NCI-H1048 (cell line): Measurements from ENCODE around the gene GNPTAB.
"Not testable (repeated sequence)": the region's sequence is repeated elsewhere in the genome, so short reads cannot be mapped to it uniquely, and the experiment has no call there.

Source experiments
- DNase-seq: peaks from one replicate; lab custom pipeline; 2025; lab: John Stamatoyannopoulos, UW

The GNPTAB gene

DNA sequence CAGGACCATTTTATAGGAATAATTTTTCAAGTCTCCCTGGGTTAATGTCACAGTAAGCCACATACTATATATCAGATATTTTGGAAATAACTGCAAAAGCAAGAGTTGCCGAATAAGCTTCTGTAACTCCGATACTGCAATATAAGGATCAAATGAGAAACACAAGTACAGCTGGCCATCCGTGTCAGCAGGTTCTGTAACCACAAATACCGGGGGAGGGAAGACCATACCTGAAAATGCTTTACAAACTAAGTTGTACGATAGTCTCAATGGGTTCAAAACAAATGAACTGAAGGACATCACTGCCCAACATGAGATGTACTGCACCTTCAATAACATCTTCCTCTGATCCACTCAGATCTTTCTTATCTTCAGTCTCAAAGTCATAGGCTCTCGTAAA lies 93.3 kb downstream of the GNPTAB start:
- no peak for DNase-seq

DNA sequence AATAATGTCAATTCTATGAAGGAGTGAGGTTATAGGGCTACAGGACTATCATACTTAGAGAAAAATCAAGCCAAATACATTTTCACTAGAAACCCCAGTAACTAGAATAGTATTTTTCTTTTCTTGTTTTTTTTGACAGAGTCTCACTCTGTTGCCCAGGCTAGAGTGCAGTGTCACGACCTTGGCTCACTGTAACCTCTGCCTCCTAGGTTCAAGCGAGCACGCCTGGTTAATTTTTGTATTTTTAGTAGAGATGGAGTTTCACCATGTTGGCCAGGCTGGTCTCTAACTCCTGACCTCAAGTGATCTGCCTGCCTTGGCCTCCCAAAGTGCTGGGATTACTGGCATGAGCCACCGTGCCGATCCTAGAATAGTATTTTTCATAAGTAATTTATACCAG lies 96.3 kb downstream of the GNPTAB start:
- DNase-seq: not testable (repeated sequence)

DNA sequence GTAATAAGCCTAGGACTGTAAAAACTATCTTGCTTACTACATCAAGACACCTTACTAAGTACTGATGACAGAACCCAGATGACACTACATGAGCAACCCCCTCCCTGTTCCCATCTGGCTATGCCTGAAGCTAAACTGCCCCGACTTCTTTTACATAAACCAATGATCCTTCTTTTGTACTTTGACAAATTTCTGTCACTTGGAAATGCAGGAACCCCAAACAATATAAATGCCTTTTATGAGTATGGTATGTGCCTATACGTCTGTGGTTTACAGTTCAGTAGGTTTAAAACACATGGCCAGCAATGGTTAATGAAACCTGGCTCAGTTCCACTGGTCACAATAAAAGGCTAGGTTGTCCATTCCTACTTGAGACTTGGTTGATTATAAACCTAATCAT lies 97.6 kb downstream of the GNPTAB start:
- DNase-seq: no peak

DNA sequence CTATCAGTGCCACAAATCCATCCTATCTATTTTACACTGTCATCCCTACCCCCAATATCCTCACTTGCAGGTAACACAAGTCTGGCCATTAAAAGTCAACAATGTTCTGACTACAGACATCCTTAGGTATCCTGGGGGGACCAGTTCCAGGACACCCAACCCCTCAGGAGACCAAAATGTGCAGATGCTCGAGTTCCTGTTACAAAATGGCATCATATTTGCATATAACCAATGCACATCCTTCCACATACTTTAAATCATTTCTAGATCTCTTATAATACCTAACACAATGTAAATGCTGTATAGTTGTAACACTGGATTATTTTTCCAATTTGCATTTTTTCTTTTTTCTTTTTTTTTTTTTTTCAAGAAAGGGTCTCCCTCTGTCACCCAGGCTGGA lies 98.4 kb downstream of the GNPTAB start:
- DNase-seq: no peak

DNA sequence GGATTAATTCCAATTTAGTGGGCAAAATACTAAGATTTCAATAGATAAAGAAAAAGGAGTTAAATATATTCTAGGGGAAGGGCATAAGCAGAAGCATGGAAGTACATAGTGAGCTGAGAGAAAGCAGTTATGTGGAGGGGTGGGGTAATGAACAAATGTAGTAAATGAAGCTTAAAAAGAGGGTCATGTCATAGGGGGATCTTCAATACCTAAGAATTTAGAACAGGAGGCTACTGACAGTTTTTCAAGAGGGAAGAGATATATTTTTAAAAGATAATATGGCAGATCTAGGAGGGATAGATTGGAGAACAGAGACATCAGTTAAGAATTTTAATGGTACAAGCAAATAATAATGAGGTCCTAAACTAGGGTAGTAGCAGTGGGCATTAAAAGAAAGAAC lies 100.9 kb downstream of the GNPTAB start:
- DNase-seq: no peak

DNA sequence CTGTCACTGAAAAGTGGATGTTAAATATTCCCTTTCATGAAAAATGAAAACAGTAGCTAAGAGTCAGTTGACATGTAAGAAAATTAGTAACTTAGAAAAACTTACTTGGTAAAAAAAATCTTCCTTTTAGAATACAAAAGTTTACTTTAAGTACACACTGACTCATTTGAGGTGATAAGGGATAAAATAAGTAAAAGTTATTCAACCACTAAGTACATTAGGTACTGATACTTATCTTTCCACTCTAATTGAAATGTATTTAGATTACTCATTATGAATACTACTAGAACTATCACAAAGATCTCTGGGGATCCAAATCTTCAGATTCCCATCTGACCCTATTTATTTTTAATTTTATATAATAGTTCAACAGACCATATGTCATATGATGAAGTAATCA lies 103.7 kb downstream of the GNPTAB start:
- DNase-seq: no peak

DNA sequence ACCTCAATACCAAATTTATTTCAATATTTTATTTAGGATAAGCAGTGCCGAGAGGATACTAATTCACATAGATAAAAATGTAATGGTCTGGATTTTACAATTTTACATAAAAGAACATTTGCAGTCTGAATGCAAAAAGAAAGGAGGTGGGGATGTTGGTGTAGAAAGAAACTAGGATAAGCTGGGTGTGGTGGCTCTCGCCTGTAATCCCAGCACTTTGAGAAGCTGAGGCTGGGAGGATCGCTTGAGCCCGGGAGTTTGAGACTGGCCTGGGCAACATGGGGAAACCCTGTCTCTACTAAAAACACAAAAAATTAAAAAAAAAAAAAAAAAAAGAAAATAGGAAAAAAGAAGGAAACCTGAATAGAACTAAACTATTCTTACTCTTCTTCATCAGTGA lies 108.4 kb downstream of the GNPTAB start:
- no peak for DNase-seq

DNA sequence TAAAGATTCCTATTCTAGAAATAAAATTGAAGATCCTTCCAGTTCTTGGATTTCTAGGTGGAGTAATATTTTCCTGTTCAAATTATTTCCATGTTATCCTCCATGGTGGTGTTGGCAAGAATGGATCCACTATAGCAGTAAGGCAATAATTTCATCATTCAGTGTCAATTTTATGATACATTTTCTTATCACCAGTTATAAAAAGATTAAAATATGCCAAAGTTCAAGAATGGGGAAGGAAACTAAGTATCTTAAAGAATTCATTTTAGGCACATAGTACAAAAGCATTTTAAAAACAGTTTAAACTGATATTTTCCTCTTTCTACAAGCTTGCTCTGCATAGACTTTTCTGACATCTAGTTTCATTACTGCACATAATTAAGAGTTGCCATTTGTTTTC lies 110.6 kb downstream of the GNPTAB start:
- DNase-seq: no peak

DNA sequence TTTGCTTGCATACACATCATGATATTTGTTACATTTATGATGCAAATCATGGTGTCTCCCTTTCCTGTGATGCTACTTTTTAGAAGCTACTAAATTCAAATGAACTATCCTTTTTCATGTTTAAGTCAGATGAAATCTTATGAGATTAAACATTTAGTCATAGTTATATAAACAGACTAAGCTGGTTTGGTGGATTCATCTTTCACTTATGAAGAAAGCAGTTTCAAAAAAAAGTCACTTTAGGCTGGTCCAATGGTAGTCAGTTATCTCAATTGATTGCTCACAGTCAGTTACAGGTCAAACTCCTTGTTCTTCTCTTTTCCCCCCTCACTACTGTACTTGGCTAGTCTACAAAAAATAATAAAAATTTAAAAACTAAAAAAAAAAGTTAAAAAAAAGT lies 111.2 kb downstream of the GNPTAB start:
- no peak for DNase-seq

DNA sequence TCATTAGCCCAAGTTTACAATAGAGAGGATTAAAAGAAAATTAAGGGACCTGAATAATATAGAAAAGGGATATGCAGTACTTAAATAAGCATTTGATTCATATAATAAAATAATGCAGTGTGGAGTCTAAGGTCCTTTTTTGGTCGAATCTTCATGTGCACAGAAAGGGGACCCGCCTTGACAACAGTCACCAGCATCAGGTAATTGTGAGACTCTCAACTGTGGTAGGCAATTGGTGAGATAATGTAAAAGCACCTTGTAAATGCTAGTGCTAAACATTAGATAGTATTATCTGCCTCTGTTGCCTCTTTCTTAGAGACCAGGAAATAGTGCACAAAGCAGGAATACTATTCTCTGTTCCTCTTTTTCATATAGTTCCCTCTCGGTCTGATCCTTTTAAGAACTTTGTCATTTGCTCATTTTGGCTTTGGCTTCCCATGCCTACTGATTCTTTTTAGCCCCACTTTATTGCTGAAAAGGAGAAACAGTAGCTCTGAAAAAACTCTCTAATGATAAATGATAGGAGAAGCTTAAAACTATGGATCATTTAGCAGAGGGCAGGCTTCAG lies 115.8 kb downstream of the GNPTAB start:
- DNase-seq: no peak

DNA sequence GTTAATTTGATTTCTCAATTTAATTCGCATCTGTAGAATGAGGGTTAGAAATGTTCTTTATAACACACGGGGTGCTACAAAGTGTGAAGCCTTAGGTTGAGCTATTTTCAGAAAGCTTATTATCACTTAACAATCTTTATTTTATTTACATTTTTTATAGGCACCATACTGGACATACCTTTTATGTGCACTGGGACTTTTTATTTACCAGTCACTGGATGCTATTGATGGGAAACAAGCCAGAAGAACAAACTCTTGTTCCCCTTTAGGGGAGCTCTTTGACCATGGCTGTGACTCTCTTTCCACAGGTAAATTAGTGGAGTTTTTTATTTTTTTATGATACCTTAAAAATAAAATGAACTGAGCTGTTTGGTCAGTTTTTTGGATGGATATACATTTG lies 116.8 kb downstream of the GNPTAB start:
- DNase-seq: no peak

DNA sequence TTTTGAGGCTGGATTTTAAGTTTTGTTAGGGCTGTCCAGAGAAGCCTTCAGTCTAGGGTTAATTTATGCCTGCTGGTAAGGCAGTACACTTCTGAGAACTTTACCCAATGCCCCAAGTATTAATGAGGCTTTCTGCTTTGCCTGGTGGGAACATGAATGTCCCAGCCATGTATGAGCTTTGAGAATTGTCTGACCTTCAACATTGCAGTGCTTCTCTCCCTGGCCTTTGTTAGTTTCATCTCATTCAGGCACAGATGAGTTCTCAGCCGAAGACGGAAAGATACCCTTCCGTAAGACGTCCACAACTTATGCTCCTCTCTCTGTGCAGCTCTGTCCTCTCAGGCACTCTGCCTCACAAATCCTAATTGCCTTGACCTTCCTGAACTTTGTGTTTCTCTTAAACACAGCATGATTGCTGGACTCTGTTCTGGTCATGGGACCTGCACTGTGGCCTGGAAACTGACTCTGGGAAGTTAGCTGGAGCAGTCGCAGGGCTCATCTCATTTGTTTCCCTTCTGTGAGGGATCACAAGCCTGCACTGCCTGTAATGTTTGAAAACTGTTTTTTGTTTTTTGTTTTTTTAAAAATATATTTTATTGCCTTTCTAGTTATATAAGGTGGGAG lies 117.6 kb downstream of the GNPTAB start:
- no peak for DNase-seq

DNA sequence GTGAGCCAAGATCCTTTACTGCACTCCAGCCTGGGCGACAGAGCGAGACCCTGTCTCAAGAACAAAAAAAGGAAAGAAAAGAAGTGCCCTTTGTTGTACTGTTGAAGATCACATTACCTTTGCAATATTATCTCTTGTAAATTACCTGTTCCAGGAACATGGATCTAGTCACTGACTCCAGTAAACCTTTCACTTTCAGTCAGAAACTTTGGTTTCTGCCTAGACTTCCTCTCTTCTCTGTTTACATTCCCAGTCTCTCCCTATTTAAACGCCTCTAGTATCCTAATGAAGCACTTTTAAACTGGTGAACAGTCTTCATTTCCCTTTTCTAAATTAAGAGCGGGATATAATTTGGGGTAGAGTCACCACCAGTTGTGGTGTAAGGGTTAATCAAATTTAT lies 120.5 kb downstream of the GNPTAB start:
- DNase-seq: no peak

DNA sequence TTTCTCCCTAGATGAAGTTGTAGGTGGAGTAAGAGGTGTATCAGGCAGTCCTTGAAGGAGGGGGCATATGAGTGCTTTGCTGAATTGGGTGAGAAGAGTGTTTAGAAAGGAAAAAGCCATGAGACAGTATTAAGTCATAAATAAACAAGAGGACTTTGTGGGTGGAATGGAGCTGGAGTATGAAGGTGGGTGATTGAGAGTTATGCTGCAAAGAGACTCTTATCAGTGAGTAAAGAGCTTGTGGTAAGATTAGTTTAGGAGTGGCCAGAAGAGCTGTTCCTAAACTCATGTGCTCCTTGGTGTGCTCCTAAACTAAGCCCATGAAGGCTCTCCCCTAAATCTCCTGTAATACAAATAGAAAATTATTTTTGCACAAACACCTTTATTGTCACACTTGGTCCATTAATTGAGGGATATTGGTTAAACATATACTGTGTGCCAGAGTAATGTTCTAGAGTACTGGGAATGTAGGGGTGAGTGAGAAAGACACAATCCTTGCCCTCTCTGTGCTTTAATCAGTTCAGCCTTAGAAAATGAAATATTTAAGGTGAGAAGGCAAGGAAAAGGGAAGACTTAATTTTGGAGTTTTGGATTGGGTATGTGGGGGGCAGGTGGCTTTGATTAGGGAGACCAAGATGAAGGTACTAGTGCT lies 123.5 kb downstream of the GNPTAB start:
- DNase-seq: no peak

DNA sequence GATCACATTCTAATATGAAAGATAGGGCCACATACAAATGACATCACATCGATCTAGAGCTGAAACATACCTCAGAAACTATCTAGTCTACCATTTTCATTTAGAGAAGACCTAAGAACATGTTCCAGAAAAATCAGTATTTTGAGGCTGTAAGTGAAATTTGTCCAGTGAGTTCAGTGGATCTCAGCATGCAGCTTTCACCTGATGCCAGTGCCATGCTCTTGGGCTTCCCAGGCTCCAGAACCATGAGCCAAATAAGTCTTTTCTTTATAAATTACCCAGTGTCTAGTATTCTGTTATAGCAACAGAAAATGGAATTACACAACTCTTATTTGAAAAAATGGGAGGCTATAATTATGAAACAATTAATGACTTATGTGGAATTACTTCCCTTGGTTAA lies 124.4 kb downstream of the GNPTAB start:
- DNase-seq: no peak

DNA sequence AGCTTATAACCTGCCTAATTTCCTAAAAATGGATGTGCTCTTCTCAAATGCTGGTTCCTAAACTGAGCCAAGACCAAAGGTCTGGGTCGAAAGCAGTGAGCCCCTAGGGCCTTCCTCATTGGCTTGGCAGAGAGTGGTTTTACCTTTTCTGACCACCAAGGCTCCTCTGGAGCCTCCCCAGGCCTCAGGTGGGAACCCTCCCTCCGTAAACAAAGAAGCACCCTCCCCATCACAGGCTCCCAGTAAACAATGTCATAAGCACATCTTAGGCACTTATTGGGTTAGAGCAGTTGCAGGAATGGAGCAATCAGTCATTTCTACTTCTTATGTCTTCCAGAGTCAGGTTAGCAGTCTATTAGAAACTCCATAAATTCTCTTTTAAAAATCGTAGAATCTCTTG lies 127.3 kb downstream of the GNPTAB start:
- no peak for DNase-seq

DNA sequence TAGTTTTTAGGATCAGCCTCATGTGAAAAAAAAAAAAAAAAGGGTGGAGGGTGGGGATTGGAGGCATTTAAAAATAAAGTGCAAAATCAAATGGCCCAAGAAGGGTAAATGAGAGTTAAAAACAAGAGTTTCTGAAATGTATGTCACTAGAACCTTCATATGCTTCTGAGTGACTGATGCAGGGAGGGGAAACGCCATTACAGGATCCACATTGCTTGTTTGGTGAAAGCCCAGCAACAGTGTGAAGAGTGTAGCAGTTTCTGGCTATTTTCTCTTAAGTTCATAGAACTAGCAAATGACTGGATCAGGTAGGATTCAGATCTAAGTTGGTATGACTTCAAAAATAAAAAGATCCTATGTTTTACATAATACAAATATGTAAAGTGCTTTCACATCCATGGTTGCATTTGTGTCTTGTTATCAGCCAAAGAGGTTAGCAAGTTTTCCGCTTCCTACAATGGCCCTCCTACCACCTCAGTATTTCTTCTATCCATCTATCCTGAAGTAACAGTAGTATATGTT lies 130.4 kb downstream of the GNPTAB start:
- no peak for DNase-seq

DNA sequence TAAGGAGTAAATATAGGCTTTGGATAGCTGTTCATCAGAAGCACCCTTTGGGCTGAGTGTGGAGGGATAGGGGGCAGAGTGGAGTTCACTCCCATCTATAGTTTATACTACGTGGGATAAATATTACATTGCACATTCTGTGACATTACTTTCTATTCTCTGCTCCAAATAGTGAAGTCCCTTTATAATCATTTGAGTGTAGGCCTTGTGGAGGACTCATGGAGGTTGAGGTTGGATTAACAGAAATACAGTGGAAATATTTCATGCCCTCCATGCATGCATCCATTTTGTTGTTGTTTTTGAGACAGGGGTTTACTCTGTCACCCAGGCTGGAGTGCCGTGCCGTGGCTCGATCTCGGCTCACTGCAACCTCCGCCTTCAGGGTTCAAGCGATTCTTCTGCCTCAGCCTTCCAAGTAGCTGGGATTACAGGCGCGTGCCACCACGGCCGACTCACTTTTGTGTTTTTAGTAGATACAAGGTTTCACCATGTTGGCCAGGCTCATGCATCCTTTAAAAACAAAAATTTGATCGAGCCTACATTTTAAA lies 131.9 kb downstream of the GNPTAB start:
- DNase-seq: no peak

DNA sequence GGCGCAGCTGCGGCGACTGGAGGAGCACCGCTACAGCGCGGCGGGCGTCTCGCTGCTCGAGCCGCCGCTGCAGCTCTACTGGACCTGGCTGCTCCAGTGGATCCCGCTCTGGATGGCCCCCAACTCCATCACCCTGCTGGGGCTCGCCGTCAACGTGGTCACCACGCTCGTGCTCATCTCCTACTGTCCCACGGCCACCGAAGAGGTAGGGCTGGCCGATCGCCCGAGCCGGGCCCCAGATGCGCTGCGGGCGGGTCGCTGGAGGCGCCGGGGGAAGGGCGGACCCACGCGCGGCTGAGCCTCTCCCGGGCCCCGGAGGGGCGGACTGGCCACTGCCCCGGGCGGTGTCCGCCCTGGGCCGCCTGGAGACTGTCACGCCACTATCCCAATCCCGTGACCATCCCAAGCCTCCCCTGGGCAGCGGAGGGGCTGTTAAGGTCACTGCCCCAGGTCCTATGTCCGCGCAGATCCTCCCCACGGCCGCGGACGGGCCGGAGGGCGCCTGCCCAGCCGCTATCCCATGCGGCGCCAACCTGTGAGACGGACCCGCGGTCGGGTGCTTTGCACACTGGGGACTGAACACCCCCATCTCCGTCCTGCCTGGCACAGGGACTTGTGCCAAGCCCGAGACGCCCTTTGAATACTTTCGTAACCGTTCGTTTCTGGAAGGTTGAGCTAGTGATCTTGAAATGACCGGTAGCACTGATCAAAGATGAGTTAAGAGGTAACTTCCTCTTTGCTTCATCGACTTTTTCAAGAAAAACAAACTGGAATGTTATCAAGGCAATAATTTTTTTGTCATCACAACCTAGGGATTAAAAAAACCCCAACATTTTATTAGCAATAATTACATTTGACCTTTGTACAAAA lies 132.6 kb downstream of the GNPTAB start:
- no peak for DNase-seq

DNA sequence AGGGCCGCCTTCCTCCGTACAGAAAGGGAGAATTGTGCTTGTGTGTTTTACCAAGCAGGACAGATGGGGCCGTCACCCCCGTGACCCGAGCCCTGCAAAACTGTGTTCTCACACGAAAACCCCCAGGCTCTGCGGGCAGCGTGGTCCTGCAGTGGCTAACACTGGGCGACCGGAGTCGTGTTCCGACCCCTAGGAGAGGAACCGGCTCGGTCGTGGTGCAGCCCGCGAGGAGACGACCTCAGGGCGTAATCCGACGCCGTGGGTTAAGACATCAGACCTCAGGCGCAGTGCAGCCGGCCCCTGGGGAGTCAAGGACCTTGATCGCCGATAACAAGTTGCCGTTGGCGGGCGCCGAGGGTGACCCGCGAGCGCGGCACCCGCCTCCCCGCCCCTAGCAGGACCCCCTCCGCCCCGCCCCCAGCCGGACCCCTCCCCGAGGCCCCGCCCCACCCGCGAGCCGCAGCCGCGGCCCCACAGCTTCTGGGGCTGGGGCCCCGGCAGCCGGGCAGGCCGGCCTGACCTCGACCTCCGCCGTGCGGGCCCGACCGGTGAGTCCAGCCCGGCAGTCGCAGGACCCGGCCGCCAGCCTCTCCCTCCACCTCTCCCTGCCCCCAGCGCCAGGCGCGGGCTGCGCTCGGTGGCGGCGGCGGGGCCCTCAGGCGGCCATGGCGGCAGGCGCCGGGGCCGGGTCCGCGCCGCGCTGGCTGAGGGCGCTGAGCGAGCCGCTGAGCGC lies 133.4 kb downstream of the GNPTAB start, which contains the start of gene CHPT1:
Gene CHPT1, plus strand, starts transcription at position 444 of the 733 bp plus-strand sequence. Its CDS starts 222 bp downstream, at position 666.
- no peak for DNase-seq
